CD14-positive monocyte (primary cell): ENCODE measurements around the gene BSDC1. TPM values are rescaled to one million over a fixed set of nuclear protein-coding genes. Genes with fewer than 3 reads are reported as not detected.

Experiments
- DNase-seq, 3 donors: peaks; one replicate each; pipeline ENCODE4 v3.0.0-alpha.2; 2011 to 2022
- H2AFZ ChIP-seq: 2 replicates; pipeline ENCODE4 v1.6.0; 2012; ENCODE audit warnings: mild to moderate bottlenecking, low read depth, low read length, inconsistent platforms; ENCODE audit not compliant: insufficient read depth, poor library complexity, severe bottlenecking
- H3K27ac ChIP-seq, 2 donors: 1 replicate in 1 of 2; 2 replicates in 1 of 2; pipeline ENCODE4 v1.5.1; 2012 to 2013; ENCODE audit warnings: low read length in 2 of 2, control low read depth in 1 of 2, inconsistent platforms in 1 of 2, low read depth in 1 of 2, mild to moderate bottlenecking in 1 of 2
- H3K27me3 ChIP-seq, 2 donors: one replicate each; pipeline versions ENCODE4 v1.6.0 to v1.6.1; 2011 to 2013; ENCODE audit warnings: low read length in 2 of 2; ENCODE audit not compliant: control insufficient read depth in 2 of 2, insufficient read depth in 2 of 2
- H3K36me3 ChIP-seq, 2 donors: replicated peaks in 1 of 2; 1 replicate in 1 of 2; 2 replicates in 1 of 2; pipeline versions ENCODE4 v1.5.1 to v1.6.1; 2012 to 2013; ENCODE audit warnings: low read length in 2 of 2, control low read depth in 1 of 2, inconsistent platforms in 1 of 2, mild to moderate bottlenecking in 1 of 2; ENCODE audit not compliant: insufficient read depth in 2 of 2, control insufficient read depth in 1 of 2
- H3K4me1 ChIP-seq, 2 donors: 1 replicate in 1 of 2; 2 replicates in 1 of 2; pipeline versions ENCODE4 v1.5.1 to v1.6.1; 2012 to 2013; ENCODE audit warnings: low read length in 2 of 2, control low read depth in 1 of 2, inconsistent platforms in 1 of 2, mild to moderate bottlenecking in 1 of 2, moderate library complexity in 1 of 2; ENCODE audit not compliant: insufficient read depth in 2 of 2, control insufficient read depth in 1 of 2
- H3K4me2 ChIP-seq: replicated peaks from 2 replicates; pipeline ENCODE3; 2012; ENCODE audit warnings: low read length, moderate library complexity, mild to moderate bottlenecking; ENCODE audit not compliant: poor library complexity, severe bottlenecking; ENCODE audit errors: extremely low read depth
- H3K4me3 ChIP-seq, 3 experiments: fragments of 200-600 bp in 1 of 3; sonication (generic) in 1 of 3; replicated peaks in 1 of 3; 1 replicate in 2 of 3; 2 replicates in 1 of 3; pipeline ENCODE4 v1.5.1; 2011 to 2013; ENCODE audit warnings: low read length in 3 of 3, mild to moderate bottlenecking in 3 of 3, control low read depth in 2 of 3, low read depth in 2 of 3, inconsistent platforms in 1 of 3, moderate library complexity in 1 of 3
- H3K79me2 ChIP-seq: 2 replicates; pipeline ENCODE4 v1.6.0; 2012; ENCODE audit warnings: mild to moderate bottlenecking, control low read depth, inconsistent platforms, low read length, moderate library complexity; ENCODE audit not compliant: insufficient read depth
- H3K9ac ChIP-seq: 2 replicates; pipeline ENCODE4 v1.6.0; 2017; ENCODE audit warnings: low read length, mild to moderate bottlenecking; ENCODE audit not compliant: insufficient read depth, poor library complexity, severe bottlenecking
- H3K9me3 ChIP-seq, 2 donors: replicated peaks in 1 of 2; 1 replicate in 1 of 2; 2 replicates in 1 of 2; pipeline versions ENCODE4 v1.5.1 to v1.6.1; 2012 to 2013; ENCODE audit warnings: low read length in 2 of 2, control low read depth in 1 of 2; ENCODE audit not compliant: control insufficient read depth in 1 of 2, insufficient read depth in 1 of 2
- H4K20me1 ChIP-seq: 2 replicates; pipeline ENCODE4 v1.6.0; 2012; ENCODE audit warnings: mild to moderate bottlenecking, low read length, control low read depth, moderate library complexity; ENCODE audit not compliant: insufficient read depth
- H3K27ac Mint-ChIP-seq, 7 donors: one replicate each; pipeline ENCODE4 v1.8.0; 2020; ENCODE audit warnings: mild to moderate bottlenecking in 7 of 7, mixed read lengths in 7 of 7, moderate library complexity in 6 of 7, inconsistent platforms in 2 of 7
- H3K27me3 Mint-ChIP-seq, 3 donors: one replicate each; pipeline ENCODE4 v1.8.0; 2021 to 2022; ENCODE audit warnings: low read depth in 3 of 3, mild to moderate bottlenecking in 3 of 3, mixed read lengths in 3 of 3, moderate library complexity in 3 of 3, inconsistent platforms in 1 of 3
- H3K36me3 Mint-ChIP-seq, 2 donors: one replicate each; pipeline ENCODE4 v1.8.0; 2020; ENCODE audit warnings: mixed read lengths in 2 of 2, inconsistent platforms in 1 of 2, mild to moderate bottlenecking in 1 of 2
- H3K4me1 Mint-ChIP-seq: one replicate; pipeline ENCODE4 v1.8.0; 2020; ENCODE audit warnings: mild to moderate bottlenecking, mixed read lengths
- H3K4me3 Mint-ChIP-seq, 2 donors: one replicate each; pipeline ENCODE4 v1.8.0; 2020; ENCODE audit warnings: mild to moderate bottlenecking in 2 of 2, mixed read lengths in 2 of 2, moderate library complexity in 1 of 2
- H3K9me3 Mint-ChIP-seq, 7 donors: one replicate each; pipeline ENCODE4 v1.8.0; 2020 to 2022; ENCODE audit warnings: mixed read lengths in 7 of 7, mild to moderate bottlenecking in 6 of 7, moderate library complexity in 6 of 7, inconsistent platforms in 2 of 7
- CTCF ChIP-seq: fragments of 200-600 bp; IDR thresholded peaks from one replicate; pipeline ENCODE4 v1.8.0; 2022; ENCODE audit warnings: antibody characterized with exemption, mild to moderate bottlenecking
- WGBS: methylation state at CpG from one replicate; pipeline ENCODE4 v1.1.5; 2013; ENCODE audit warnings: missing lambda C conversion rate; ENCODE audit not compliant: insufficient coverage; 5-methylcytosine and 5-hydroxymethylcytosine counted together
- intact Hi-C, 2 donors: fragments of 100-400 bp; cut with micrococcal nuclease; formaldehyde crosslinking; loops; one replicate each; pipeline versions ENCODE4 v1.15.0 to v1.15.1; 2023
- polyA plus RNA-seq, 3 donors: library from polyadenylated mRNA; depleted of rRNA in 1 of 3; unstranded in 2 of 3; stranded (reverse) in 1 of 3; fragments of 300-500 nt in 2 of 3; fragments of >200 nt in 1 of 3; fragmentation: Illumina TruSeq in 2 of 3; gene quantifications; 1 replicate in 2 of 3; 2 replicates in 1 of 3; pipeline ENCODE4 v1.2.3, GENCODE V29; 2012 to 2021

The BSDC1 gene
- polyA plus RNA-seq, 3 donors, result 19.0 to 42.4 (median 23.7) TPM

DNA sequence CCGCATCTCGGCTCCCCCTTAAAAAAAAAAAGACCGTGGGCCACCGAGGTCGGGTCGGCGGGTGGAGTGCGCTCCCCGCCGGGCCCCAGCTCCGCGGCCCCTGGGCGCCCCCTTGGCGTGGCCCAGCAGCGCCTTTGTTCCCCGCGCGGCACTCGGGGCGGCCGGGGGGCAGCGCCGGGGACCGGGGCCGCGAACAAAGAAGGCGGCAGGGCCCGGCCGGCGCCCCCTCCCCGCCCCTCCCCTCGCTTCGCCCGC is 58.8 kb downstream of the BSDC1 start:
- peaks cover 51 to 62% of the 10 kb centered on the region in 2 donors for H3K4me1 ChIP-seq

GRCh38 chr1:32334864-32335534 is 59.2 kb downstream of the BSDC1 start:
- Mint-ChIP-seq H3K27me3 (peaks cover 21 to 25% (median 23%) of the 10 kb centered on the region in 3 donors), H3K4me1 (peaks cover 48% of the 10 kb centered on the region), H3K9me3 (peaks cover 0 to 6% (median 3%) of the 10 kb centered on the region in 7 donors), H3K36me3 (peaks cover 52 to 66% of the 10 kb centered on the region in 2 donors), H3K4me3 (peak overlapping the region; percentile 86 to 93), H3K27ac (peak overlapping the region in 4 of 7 donors; percentile 71 to 84 (median 74))
- Histone ChIP-seq H3K79me2 (no peaks in the 10 kb centered on the region), H3K9me3 (no peaks in the 10 kb centered on the region), H3K9ac (peak overlapping the region; percentile 87), H3K27ac (no peak overlapping the region), H4K20me1 (peaks cover 49% of the 10 kb centered on the region), H3K27me3 (peaks cover 7 to 15% of the 10 kb centered on the region in 2 donors), H2AFZ (no peak overlapping the region), H3K4me2 (peak overlapping the region; percentile 83), H3K4me1 (peaks cover 46 to 58% of the 10 kb centered on the region in 2 donors), H3K36me3 (peaks cover 34 to 43% of the 10 kb centered on the region in 2 donors), H3K4me3 (peak overlapping the region; percentile 23 to 76 (median 70))
- intact Hi-C loops, result loop anchor here (2.0 to 5.0 kb wide), 6 partner anchors 37 to 398 kb away; partner anchors contain the start of genes BSDC1 (in 1 of the 2), HDAC1 (in 1 of the 2) and PTP4A2 (in 1 of the 2)
- TF ChIP-seq CTCF, result peak; percentile 93
- peak; percentile 64 to 71 (median 69) for DNase-seq
- WGBS, result under 1% methylated on average over 39 of the region's 46 CpGs

More for the DNA sequence above, 58.8 kb downstream of the BSDC1 start:
- H3K9me3 ChIP-seq, result no peaks in the 10 kb centered on the region
- peak overlapping the region; percentile 23 to 76 (median 70) for H3K4me3 ChIP-seq
- Mint-ChIP-seq H3K4me1 (peaks cover 53% of the 10 kb centered on the region), H3K9me3 (peaks cover 0 to 8% (median 4%) of the 10 kb centered on the region in 7 donors), H3K36me3 (peaks cover 50 to 63% of the 10 kb centered on the region in 2 donors), H3K27me3 (peaks cover 24 to 25% (median 24%) of the 10 kb centered on the region in 3 donors), H3K4me3 (peak overlapping the region; percentile 86 to 93), H3K27ac (no peak overlapping the region)
- TF ChIP-seq CTCF, result no peak
- H3K27ac ChIP-seq, result no peak overlapping the region
- peaks cover 7 to 15% of the 10 kb centered on the region in 2 donors for H3K27me3 ChIP-seq
- H3K36me3 ChIP-seq, result peaks cover 30 to 39% of the 10 kb centered on the region in 2 donors
- intact Hi-C loops, result loop anchor here in 1 of 2 donors (2.0 to 5.0 kb wide), 5 partner anchors 37 to 398 kb away; partner anchors contain the start of genes BSDC1, HDAC1 and PTP4A2
- H3K79me2 ChIP-seq, result no peaks in the 10 kb centered on the region
- H3K9ac ChIP-seq, result peak overlapping the region; percentile 87
- no peak overlapping the region for H2AFZ ChIP-seq
- no peak for DNase-seq
- H3K4me2 ChIP-seq, result peak overlapping the region; percentile 83
- WGBS, result under 1% methylated on average over 28 of the region's 34 CpGs
- peaks cover 44% of the 10 kb centered on the region for H4K20me1 ChIP-seq
